Erythroblast (primary cell): ENCODE data around the gene DDX39B.

ENCODE experiments used
- DNase-seq, 2 experiments: peaks; one replicate each; lab custom pipeline; 2025; lab: John Stamatoyannopoulos, UW
- GATA1 ChIP-seq: IDR thresholded peaks from 2 replicates; pipeline ENCODE4 v1.6.1; 2011; ENCODE audit warnings: low read depth, mild to moderate bottlenecking, control low read depth, low read length, moderate library complexity
- POLR2A ChIP-seq: IDR thresholded peaks from 2 replicates; pipeline ENCODE4 v1.6.1; 2011; ENCODE audit warnings: mild to moderate bottlenecking, low read length

The DDX39B gene

DNA sequence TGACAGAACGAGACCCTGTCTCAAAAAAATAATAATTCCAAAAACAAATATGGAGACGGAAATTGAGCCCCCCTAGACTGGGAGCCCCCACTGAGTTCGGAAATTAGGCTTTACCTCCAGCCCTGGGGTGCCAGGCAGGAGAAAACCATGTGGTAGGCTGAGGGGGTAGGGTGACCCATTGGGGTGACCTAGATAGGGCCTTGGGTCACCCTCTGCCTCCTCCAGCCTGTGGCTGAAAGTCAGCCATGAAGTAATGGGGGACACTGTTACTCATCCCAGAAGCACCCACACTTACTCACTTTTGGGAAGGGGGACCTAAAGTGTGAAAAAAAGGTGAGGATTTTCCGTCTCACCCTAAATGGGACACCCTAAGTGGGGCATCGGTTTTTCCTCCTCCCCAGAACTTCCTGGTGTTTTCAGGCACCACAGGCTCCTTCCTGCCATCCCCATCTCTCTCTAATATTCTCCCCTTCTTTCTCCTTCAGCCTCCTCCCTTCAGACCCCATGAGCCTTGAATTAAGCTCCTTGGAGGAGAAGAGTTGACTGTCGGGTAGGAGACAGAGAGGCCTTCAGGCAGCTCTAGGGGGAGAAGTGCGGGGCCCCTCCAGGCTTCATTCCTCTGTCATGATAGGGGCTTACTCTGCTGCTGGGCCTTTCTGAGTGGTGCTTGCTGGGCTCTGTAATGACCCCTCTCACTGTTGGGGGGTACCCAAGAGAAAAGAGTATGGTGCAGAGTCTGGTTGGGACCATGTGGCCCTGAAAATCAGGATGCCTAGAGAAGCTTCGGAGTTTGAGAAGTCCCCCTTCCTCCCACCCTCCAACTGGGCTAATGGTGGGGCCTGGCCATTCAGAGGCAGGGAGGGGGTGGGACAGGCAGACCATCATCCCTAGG is 38.0 kb upstream of the DDX39B start:
- DNase-seq, result no peak
- TF ChIP-seq POLR2A (no peak), GATA1 (no peak)

GRCh38 chr6:31579119-31579505 is 37.3 kb upstream of the DDX39B start:
- TF ChIP-seq GATA1, result no peak
- no peak for TF ChIP-seq POLR2A
- no peak for DNase-seq

- TF ChIP-seq POLR2A (no peak), GATA1 (no peak)
- DNase-seq, result no peak
Measured at GRCh38 chr6:31578184-31579118, 36.6 kb upstream of the DDX39B start.

DNA sequence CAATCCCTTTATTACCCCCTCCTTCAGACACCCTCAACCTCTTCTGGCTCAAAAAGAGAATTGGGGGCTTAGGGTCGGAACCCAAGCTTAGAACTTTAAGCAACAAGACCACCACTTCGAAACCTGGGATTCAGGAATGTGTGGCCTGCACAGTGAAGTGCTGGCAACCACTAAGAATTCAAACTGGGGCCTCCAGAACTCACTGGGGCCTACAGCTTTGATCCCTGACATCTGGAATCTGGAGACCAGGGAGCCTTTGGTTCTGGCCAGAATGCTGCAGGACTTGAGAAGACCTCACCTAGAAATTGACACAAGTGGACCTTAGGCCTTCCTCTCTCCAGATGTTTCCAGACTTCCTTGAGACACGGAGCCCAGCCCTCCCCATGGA is 35.8 kb upstream of the DDX39B start:
- TF ChIP-seq POLR2A, result no peak
- no peak for TF ChIP-seq GATA1
- no peak for DNase-seq

DNA sequence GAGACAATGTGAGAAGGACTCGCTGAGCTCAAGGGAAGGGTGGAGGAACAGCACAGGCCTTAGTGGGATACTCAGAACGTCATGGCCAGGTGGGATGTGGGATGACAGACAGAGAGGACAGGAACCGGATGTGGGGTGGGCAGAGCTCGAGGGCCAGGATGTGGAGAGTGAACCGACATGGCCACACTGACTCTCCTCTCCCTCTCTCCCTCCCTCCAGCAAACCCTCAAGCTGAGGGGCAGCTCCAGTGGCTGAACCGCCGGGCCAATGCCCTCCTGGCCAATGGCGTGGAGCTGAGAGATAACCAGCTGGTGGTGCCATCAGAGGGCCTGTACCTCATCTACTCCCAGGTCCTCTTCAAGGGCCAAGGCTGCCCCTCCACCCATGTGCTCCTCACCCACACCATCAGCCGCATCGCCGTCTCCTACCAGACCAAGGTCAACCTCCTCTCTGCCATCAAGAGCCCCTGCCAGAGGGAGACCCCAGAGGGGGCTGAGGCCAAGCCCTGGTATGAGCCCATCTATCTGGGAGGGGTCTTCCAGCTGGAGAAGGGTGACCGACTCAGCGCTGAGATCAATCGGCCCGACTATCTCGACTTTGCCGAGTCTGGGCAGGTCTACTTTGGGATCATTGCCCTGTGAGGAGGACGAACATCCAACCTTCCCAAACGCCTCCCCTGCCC is 35.2 kb upstream of the DDX39B start:
- TF ChIP-seq GATA1, result no peak
- TF ChIP-seq POLR2A, result no peak
- no peak for DNase-seq

- no peak for DNase-seq
- TF ChIP-seq GATA1 (no peak), POLR2A (no peak)
Measured at GRCh38 chr6:31575952-31576685, 34.3 kb upstream of the DDX39B start.

DNA sequence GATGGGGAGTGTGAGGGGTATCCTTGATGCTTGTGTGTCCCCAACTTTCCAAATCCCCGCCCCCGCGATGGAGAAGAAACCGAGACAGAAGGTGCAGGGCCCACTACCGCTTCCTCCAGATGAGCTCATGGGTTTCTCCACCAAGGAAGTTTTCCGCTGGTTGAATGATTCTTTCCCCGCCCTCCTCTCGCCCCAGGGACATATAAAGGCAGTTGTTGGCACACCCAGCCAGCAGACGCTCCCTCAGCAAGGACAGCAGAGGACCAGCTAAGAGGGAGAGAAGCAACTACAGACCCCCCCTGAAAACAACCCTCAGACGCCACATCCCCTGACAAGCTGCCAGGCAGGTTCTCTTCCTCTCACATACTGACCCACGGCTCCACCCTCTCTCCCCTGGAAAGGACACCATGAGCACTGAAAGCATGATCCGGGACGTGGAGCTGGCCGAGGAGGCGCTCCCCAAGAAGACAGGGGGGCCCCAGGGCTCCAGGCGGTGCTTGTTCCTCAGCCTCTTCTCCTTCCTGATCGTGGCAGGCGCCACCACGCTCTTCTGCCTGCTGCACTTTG is 33.6 kb upstream of the DDX39B start, which contains the start of gene TNF:
TNF (plus strand) TSS at position 231 of the 567 bp plus-strand sequence; CDS start at position 408, 177 bp downstream.
- TF ChIP-seq GATA1, result no peak
- peak; percentile 40 for TF ChIP-seq POLR2A
- no peak for DNase-seq

DNA sequence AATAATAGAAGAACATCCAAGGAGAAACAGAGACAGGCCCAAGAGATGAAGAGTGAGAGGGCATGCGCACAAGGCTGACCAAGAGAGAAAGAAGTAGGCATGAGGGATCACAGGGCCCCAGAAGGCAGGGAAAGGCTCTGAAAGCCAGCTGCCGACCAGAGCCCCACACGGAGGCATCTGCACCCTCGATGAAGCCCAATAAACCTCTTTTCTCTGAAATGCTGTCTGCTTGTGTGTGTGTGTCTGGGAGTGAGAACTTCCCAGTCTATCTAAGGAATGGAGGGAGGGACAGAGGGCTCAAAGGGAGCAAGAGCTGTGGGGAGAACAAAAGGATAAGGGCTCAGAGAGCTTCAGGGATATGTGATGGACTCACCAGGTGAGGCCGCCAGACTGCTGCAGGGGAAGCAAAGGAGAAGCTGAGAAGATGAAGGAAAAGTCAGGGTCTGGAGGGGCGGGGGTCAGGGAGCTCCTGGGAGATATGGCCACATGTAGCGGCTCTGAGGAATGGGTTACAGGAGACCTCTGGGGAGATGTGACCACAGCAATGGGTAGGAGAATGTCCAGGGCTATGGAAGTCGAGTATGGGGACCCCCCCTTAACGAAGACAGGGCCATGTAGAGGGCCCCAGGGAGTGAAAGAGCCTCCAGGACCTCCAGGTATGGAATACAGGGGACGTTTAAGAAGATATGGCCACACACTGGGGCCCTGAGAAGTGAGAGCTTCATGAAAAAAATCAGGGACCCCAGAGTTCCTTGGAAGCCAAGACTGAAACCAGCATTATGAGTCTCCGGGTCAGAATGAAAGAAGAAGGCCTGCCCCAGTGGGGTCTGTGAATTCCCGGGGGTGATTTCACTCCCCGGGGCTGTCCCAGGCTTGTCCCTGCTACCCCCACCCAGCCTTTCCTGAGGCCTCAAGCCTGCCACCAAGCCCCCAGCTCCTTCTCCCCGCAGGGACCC is 32.6 kb upstream of the DDX39B start:
- DNase-seq, result no peak
- TF ChIP-seq GATA1, result no peak
- TF ChIP-seq POLR2A, result no peak

DNA sequence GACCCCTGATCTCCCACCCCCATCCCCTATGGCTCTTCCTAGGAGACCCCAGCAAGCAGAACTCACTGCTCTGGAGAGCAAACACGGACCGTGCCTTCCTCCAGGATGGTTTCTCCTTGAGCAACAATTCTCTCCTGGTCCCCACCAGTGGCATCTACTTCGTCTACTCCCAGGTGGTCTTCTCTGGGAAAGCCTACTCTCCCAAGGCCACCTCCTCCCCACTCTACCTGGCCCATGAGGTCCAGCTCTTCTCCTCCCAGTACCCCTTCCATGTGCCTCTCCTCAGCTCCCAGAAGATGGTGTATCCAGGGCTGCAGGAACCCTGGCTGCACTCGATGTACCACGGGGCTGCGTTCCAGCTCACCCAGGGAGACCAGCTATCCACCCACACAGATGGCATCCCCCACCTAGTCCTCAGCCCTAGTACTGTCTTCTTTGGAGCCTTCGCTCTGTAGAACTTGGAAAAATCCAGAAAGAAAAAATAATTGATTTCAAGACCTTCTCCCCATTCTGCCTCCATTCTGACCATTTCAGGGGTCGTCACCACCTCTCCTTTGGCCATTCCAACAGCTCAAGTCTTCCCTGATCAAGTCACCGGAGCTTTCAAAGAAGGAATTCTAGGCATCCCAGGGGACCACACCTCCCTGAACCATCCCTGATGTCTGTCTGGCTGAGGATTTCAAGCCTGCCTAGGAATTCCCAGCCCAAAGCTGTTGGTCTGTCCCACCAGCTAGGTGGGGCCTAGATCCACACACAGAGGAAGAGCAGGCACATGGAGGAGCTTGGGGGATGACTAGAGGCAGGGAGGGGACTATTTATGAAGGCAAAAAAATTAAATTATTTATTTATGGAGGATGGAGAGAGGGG is 31.7 kb upstream of the DDX39B start:
- no peak for DNase-seq

GRCh38 chr6:31572041-31572911 is 30.5 kb upstream of the DDX39B start, which contains the start of gene LTA:
Gene LTA (plus strand): TSS chr6:31572289. CDS start chr6:31572743, 454 bp downstream.
- TF ChIP-seq GATA1, result no peak
- no peak for TF ChIP-seq POLR2A
- DNase-seq, result no peak

More for the DNA sequence above, 31.7 kb upstream of the DDX39B start:
- TF ChIP-seq GATA1 (no peak), POLR2A (no peak)
